GM11168 (cell line): Measurements from ENCODE around the gene MORC4.
"Not testable (repeated sequence)": the region's sequence is repeated elsewhere in the genome, so short reads cannot be mapped to it uniquely, and the experiment has no call there.

ENCODE experiments used
- in situ Hi-C: fragments of 300-500 bp; cut with MboI; formaldehyde crosslinking; loops from one replicate; pipeline ENCODE4 v1.12.0; 2022; ENCODE audit warnings: low sequenced_read_pairs; ENCODE audit not compliant: unreplicated experiment

The MORC4 gene

DNA sequence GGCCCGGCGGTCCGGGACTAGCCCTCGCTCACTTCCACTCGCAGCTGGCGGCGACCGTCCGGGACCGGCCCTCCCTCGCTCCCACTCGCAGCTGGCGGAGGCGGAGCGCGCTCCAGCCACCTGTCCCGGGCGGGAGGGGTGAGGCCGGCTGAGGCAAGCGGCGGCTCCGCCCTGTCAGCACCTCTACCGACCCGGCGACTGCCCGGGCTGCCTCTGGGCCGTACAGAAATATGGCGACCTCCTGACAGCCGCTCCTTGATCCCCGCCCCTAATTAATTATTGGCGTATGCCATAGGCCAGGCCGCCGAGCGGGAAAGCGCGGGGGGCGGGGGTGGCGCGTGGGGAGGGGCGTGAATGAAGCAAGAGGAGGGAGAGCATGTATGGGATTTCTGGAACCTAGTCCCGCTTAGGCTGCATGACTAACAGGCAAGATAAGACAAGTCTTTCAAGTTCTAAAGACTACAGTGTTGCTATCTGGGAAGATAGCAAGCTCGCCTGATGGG is at the start of gene MORC4:
MORC4 (minus strand) TSS at position 200 of the 503 bp plus-strand sequence. CDS start 243 bp downstream, outside the sequence.
- in situ Hi-C loops: loop anchor here (25.0 kb wide), 1 partner anchor 437 kb away; the partner anchor contains the start of gene FRMPD3

DNA sequence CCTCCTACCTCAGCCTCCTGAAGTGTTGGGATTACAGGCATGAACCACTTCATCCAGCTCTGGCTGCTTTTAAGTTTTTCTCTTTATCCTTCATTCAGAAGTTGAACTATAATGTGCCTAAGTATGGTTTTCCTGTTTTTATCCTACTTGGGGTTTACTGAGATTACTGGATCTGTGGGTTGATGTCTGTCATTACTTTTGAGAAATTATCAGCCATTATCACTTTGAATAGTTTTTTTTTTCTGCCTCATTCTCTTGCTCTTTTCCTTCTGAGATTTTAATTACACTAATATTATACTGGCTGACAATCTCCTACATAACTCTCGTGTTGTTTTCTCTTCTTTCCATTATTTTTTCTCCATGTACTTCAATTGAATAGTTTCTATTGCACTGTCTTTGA is 47.6 kb upstream of the MORC4 start:
- in situ Hi-C loops: no loop called here

DNA sequence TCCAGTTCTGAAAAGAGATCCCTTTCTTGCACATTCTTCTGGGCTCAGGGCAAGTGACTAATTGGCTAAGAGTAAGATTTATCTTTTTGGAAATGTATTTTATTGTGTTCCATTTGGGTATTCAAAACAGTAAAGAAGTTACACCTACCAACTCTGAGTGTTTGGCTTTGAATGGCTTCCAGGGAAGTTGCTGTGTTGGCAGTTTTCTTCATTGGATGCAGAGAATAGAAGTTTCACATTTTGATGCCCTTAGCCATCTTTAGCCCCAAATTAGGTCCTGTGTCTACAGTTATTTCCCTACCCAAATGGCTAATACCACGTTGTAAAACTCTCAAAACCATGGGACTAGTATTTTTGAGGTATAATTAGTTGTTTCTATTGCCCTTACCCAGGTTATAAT is 29.7 kb upstream of the MORC4 start:
- in situ Hi-C loops: no loop called here

DNA sequence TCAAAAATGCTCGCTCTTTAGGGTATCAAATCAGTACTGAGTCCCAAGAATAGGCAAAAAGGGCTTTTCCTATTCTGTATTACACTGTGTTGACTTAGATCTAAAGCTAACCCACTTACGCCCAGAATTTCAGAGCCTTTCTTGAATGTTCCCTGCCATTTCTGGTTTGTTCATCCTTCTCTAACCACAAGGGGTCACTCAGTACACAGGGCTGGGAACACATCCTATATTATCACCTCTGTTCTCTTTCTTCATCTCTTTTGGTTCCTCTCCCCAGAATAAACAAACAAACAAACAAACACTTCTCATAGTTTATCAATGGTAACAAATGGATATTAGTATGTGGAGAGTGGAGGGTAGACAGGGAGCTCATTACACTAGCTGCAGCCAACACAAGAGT is 25.5 kb upstream of the MORC4 start:
- in situ Hi-C loops: no loop called here

DNA sequence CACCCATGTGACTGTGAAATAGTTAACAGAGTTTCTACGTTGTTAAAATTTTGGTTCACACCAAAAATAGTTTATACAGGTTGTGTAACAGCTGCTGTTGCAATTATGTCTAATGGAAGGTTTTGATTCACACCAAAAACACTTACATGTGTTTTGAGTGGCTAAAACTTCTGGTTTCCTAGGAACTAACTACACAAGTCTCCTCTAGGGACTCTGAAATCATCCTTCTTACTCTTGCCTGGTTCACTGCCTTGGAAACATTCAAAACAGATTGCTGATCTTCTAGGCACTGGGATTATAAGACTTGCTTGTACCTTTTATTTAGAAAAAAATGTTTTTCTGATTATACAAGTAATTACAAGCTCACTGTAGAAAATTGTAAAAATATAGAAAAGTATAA is 14.9 kb upstream of the MORC4 start:
- in situ Hi-C loops: loop anchor here (25.0 kb wide), 1 partner anchor 422 kb away; the partner anchor contains the start of gene FRMPD3

DNA sequence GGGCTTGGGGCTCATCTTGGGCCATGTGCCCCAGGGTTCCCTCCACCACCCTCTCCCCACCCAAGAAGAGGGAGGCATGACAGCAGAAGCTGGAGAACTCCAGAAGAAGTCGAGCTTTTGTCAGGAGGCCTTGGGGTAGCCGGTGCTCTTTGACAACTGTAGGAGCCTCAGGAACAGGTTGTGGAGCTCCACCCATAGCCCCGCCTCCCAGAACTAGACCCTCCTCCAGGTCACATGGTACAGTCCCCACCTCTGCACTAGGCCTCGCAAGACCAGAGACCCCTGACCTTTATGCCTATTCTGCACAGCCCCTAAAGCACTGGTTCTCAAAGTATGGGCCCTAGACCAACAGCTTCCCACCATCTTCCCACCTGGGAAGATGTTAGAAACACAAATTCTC is 8.0 kb upstream of the MORC4 start:
- in situ Hi-C loops: loop anchor here (25.0 kb wide), 1 partner anchor 429 kb away; the partner anchor contains the start of gene FRMPD3

DNA sequence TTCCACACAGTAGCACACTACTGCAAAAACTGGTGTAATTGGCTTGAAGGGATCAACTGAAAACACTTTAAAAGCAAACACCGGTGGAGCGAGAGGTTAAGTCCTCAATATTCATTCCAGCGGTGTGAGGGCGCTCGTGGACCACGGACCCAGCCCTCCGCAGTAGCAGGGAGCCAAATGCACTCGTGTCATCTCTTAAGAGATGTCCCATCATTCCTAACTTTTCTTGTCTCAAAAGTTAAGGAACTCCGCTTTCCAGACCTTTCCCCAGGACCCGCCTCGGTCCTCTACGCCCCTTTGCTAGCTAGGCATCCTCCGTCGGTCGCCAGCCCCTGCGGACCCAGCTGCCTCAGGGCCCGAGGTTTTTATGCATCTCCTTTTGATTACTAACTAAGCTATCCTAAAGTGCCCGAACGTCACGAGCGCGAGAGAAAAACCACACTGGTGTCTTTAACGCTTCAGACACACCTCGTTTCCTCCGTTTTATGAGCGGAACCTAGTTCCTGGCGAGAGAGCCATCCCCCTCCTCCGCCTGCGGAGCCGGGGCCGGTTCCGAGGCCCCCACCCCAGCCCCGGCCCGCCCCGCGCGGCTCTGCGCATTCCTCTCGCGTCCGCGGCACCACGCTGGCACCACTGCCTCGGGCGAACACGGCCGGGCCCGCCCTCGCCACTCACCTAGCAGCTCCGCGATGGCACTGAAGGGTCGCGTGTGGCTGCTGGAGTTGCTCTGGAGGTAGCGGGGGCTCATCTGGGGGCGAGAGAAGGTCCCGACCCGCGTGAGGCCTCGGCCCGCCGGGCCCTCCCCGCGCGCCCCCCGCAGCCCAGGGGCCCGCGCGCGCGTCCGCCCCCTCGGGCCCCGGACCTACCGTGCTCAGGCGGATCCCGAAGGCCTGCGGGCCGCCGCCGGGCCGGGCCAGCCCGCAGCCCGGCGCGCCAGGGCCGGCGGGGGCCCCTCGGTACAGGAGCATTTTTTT is 723 bp downstream of the MORC4 start:
- in situ Hi-C loops: no loop called here

DNA sequence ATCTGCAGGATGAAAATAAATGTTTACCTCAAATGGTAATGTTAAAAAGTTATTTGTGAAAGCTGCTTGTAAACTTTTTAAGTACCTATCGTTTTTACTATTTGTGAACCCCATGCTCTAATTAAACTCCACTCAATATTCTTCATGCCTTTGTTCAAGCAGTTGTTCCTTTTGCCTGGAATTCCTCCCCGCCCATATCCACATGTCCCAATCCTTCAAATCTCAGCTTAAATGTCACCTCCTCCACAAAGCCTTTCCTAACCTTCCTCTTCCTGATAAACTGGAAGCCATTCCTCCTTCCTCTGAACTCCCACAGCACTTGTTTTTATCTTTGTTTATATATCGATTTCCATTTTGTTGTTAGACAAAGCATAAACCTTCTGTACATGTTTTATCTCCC is 2.4 kb downstream of the MORC4 start:
- in situ Hi-C loops: no loop called here

DNA sequence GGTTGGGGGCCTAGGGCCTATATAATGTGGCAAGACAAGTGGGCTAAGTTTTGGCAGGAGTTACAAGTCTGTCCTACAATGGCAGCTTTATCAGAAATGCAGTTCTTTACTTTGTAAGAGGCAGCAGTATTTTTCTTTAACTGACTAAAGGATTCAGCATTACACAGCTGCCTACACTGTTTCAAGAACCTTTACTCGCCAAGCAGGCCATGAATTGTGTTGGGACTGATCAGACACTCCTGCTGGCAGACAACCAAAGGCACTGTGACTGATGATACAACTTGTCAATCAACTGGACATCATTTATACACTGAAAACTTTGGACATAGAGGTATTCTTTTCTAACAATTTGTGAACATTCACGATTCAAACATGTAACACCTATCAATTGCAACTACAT is 4.3 kb downstream of the MORC4 start:
- in situ Hi-C loops: no loop called here

DNA sequence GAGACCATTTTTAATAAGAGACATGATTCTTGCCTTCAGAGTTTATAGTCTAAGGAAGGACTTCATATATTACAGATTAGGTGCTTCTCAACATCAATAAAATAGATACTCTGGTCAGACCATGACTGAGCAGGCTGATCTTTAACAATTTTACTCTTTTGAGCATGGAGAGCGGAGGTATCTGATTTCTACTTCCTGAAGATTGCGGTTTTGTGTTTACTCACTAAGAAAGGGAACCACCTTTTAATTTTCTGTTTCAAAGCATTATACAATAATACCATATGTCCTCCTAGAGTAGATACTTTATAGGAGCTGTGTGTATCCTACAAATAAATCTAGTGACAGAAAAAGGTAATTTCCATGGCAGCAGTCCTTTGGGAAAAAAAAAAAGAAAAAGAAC is 12.5 kb downstream of the MORC4 start:
- in situ Hi-C loops: no loop called here

DNA sequence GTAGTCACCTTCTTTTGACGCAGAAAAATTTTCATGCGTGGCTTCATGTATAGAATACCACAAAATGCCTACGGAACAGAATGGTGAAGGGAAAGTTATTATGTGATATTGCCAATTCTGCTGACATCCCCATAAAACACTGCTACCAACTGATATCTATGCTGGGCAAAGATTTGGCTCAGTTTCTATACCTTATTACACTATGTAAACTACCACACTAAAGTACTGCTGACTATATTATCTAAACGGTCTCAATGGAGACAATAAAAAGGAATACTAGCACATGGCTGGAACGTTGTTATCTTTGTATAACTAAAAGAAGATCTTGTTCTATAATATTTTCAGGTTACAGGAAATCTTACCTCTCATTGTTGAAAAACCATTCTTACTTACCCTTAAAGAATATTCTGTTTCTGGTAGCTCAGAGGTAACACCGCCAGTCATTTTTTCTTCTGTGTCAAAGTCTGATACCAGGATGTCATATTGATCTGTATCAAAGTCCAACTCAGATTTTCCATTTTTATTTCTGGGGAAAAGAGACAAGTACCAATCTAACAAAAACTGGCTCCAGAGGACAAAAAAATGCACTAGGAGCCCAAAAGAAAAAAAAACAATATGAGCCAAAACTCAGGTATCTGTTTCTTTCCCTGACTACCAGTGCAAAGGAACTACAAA is 18.9 kb downstream of the MORC4 start:
- in situ Hi-C loops: no loop called here

DNA sequence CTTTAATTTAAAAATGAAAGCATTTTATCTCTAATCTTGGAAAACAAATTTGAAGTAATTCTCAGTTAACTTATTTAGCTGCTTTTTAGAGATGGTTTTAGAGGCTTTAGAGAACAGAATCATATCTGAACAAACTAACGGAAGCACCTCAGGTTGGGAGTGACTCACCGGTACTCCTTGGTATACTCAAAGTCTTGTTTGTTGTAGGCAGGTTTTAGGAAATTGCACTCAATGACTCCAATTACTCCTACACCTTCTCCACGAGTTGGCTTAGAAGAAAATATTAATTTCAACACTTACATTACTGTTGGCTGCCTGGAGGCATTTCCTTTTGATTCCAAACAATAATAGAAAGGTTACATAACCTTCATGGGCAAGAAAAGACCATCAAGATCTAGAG is 23.6 kb downstream of the MORC4 start:
- in situ Hi-C loops: no loop called here

DNA sequence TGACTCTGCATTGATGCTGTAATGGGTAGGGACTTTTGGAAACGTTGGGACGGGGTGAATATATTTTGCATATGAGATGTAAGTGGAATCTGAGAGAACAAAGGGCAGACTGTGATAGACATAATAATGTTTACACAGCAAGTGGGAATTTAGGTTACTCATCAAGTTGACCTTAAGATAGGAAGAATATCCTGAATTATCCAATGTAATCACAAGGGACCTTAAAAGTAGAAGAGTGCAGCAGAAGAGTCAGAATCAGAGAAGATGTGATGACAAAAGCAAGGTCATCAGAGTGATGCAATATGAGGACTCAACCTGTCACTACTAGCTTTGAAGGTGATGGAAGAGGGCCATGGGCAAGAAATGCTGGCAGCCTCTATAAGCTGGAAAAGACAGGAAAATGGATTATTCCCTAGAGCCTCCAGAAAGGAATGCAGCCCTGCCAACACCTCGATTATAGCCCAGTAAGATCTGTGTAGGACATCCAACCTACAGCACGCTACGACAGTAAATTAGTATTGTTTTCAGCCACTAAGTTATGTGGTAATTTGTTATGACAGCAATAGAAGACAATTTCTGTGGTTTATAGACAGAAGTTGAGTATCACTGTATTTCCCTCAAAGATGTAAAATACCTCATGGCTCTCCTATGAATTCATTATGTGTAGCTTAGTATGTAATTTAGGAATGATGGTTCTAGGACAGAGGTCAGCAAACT is 26.4 kb downstream of the MORC4 start:
- in situ Hi-C loops: no loop called here

DNA sequence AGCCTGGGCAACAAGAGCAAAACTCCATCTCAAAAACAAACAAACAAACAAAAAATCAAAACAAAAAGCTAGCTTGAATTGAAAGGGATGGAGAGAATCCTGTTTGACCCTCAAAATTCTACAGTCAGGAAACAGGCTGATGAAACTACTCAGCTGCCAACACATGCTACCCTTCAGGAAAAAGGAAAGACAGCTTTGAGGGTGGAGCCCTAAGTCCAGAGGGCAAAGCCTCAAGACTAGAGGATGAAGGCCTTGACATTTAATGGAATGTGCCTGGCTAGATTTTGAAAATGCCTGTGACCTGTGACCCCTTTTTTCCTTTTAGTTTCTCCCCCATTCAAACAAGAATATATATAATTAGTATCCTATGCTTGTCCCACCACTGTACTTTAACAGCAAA is 27.1 kb downstream of the MORC4 start:
- in situ Hi-C loops: no loop called here

DNA sequence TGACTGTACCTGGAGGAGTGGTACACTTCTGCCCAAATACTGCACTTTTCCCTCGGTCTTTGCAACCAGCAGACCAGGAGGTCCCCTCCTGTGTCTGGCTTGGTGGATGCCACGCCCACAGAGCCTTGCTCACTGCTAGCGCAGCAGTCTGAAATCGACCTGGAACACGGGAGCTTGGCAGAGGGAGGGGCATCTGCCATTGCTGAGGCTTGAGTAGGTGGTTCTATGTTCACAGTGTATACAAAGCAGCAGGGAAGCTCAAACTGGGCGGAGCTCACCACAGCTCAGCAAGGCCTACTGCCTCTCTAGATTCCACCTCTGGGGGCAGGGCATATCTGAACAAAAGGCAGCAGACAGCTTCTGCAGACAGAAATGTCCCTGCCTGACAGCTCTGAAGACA is 33.5 kb downstream of the MORC4 start:
- in situ Hi-C loops: not testable (repeated sequence)

DNA sequence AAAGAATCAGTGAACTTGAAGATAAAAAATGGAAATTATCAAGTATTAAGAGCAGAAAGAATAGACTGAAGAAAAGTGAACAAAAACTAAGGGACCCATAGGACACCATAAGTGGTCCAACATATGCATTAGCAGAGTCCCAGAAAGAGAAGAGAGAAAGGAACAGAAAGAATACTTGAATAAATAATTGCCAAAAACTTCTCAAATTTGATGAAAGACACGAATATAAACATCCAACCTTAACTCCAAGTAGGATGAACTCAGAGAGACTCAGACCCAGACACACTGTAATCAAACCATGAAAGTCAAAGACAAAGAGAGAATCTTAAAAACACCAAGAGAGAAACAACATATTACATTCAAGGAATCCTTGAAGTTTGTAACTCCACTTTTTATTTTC is 35.7 kb downstream of the MORC4 start:
- in situ Hi-C loops: no loop called here

DNA sequence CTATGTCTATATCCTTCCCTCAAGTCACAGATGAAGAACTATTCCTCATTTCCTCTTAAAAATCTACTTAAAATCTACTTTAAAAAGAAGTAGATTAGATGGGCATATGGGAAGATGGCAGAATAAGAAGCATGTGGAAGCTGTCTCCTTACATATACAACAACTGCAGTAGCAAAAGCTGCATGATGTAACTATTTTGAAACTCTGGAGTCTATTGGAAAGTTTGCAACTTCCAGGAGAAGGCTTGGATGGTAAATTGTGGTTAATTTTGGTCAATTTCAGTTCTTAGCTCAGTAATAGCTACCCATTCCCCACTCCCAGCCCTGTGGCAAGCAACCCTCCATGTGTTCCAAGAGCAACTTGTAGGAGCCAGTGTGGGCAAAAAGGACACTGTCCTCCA is 36.9 kb downstream of the MORC4 start:
- in situ Hi-C loops: no loop called here

DNA sequence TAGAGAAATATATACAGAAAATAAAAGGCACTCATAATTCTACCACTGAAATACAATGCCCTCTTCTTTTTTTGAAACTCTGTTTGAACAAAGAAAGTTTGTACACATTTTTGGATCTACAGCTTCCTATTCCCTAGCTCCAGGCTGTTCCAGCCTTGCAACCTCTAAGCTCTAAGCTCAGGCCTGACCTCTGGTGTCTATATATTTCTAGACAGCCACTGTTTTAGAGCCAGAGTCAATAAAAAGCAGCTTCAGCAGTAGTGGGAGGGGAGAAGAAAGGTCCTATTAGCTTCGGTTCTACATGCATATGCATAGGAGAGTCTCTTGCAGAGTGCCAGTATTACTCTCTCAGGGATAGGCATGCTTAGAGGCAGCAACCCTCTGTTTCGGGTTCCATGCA is 40.1 kb downstream of the MORC4 start:
- in situ Hi-C loops: no loop called here

DNA sequence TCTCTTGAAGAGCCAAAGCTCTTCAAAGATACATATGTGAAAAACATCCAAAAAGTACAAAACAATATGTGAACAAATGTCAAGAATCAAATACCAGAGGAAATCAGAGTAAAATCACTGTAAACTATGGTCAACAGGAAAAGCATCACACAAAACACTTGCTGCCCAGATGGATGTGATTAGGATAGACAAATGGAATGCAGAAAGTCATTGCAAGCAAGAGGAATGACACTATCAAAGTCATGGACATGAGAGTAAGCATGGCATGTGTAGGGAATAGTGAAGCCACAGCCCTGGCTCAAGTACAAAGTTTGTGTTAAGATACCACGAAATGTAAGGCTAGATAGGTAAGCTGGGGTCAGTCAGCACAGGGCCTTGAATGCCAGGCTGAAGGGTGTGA is 42.2 kb downstream of the MORC4 start:
- in situ Hi-C loops: no loop called here

DNA sequence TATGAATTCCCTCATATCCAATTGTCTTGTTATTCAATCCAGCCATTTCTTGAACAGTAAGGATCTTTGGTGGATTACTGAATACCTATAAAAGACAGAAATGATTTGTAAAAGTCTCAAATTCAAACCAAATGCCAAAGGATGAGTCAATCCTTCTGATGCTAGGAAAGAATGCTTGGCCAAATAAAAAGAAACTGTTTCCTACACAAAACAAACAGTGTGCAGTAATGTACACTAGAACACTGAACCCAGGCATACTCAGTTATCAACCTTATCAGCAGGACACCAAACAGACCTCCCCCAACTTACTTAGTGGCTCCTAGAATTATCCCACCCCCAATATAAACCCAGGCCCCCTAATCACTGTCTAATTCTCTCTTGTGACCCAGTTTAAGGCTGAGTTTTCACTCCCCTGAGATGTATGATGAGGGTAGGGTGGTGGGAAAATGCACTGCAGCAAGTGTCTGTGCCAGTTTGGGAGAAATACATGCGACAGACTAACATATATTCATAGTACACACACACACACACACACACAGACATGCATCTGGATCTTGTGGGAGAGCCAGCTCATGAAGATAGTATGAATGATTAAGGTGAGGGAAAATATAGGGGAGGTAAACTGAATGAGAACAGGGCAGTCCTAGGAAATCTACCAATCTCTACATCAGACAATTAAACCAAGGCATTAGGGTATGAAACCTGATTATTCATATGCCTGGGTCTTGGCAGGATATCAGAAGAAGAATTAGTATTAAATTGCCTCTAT is 44.8 kb downstream of the MORC4 start:
- in situ Hi-C loops: no loop called here
